ENCODE data around the gene NINJ2. TPM values are rescaled to one million over a fixed set of nuclear protein-coding genes. Genes with fewer than 3 reads are reported as not detected.

Gene NINJ2
- total and polyA plus RNA-seq, 2 donors, result 1.7 to 6.9 TPM

GRCh38 chr12:526089-526488, 137.2 kb downstream of the NINJ2 start:
- WGBS, result 80% methylated on average over 6 of the region's 6 CpGs
- DNase-seq (ENCODE audit: extremely low spot score), result no peak
- Histone ChIP-seq H3K36me3 (ENCODE audit: insufficient read depth) (no peaks in the 10 kb centered on the region), H3K4me1 (ENCODE audit: insufficient read depth) (no peaks in the 10 kb centered on the region), H3K27ac (ENCODE audit: low read depth) (no peak overlapping the region), H3K4me3 (ENCODE audit: low read depth, low read length) (no peak overlapping the region)

DNA sequence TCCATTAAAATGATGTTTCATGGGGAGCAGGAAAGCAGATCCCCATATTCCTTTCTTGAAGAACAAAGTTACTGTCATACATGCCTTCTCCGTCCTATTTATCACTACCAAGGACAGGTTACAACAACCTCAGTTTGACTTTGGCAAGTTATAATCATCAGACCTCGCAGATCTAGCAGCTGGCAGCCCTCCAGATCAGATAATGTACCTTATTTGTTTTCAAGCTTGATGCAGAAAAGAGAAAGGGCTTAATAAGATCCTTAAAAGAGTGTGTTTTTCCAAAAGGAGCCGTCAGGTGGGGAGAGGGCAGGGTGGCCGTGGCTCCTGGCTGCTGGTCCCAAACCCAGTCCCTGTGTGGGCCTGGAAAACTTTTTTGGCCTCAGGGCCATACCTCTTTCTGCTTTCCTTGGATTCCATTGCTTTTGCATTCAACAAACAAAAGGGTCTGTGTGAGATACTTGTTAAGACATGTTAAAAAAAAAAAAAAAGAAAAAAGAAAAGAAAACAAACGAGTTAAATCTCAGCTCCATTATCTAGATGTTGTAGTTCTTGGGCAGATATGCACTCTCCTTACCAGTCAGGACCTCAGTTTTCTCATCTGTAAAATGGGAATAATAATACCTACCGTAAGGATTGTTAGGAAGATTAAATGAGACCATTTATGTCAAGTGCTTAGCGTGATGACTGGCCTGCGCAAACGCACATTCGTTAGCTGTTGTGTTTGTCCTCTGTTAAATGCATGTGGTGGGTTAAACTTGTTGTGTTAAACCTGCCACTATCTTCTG, 138.9 kb downstream of the NINJ2 start:
- DNase-seq (ENCODE audit: extremely low spot score), result peak; percentile 74
- Histone ChIP-seq H3K36me3 (ENCODE audit: insufficient read depth) (no peaks in the 10 kb centered on the region), H3K4me3 (ENCODE audit: low read depth, low read length) (no peak overlapping the region), H3K4me1 (ENCODE audit: insufficient read depth) (no peaks in the 10 kb centered on the region), H3K27ac (ENCODE audit: low read depth) (no peak overlapping the region)
- WGBS, result 70% methylated on average over 10 of the region's 10 CpGs

DNA sequence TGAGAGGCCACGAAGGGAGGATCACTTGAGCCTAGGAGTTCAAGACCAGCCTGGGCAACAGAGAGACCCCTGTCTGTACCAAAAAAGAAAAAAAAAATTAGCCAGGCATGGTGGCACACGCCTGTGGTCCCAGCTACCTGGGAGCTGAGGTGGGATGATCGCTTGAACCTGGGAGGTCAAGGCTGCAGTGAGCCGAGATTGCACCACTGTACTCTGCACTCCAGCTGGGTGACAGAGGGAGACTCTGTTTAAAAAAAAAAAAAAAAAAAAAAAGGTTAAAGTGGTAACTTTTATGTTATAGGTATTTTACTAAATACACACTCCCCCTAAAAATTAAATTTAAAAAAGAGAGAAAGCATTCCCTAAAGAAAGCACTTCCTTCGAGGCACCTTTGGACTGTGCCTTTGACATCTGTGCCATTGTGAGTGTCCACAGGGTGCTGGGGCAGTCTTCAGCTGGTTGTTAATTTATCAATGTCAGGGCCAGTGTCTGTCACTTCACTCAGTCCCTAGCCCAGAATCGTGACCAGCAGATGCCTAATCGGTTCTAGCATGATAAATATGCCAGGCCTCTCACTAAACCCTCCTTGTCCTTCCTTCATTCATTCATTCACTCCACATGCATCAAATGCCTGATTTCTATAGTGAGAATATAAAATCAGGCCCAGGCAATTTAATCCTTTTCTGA, 140.4 kb downstream of the NINJ2 start:
- no peaks in the 10 kb centered on the region for H3K4me1 ChIP-seq (ENCODE audit: insufficient read depth)
- no peak for DNase-seq (ENCODE audit: extremely low spot score)
- WGBS, result 79% methylated on average over 7 of the region's 7 CpGs
- H3K27ac ChIP-seq (ENCODE audit: low read depth), result no peak overlapping the region
- no peaks in the 10 kb centered on the region for H3K36me3 ChIP-seq (ENCODE audit: insufficient read depth)
- no peak overlapping the region for H3K4me3 ChIP-seq (ENCODE audit: low read depth, low read length)

GRCh38 chr12:520119-520518, 143.1 kb downstream of the NINJ2 start:
- DNase-seq (ENCODE audit: extremely low spot score), result no peak
- H3K4me1 ChIP-seq (ENCODE audit: insufficient read depth), result no peaks in the 10 kb centered on the region
- no peak overlapping the region for H3K27ac ChIP-seq (ENCODE audit: low read depth)
- WGBS, result 71% methylated on average over 2 of the region's 2 CpGs
- H3K36me3 ChIP-seq (ENCODE audit: insufficient read depth), result no peaks in the 10 kb centered on the region
- H3K4me3 ChIP-seq (ENCODE audit: low read depth, low read length), result no peak overlapping the region

DNA sequence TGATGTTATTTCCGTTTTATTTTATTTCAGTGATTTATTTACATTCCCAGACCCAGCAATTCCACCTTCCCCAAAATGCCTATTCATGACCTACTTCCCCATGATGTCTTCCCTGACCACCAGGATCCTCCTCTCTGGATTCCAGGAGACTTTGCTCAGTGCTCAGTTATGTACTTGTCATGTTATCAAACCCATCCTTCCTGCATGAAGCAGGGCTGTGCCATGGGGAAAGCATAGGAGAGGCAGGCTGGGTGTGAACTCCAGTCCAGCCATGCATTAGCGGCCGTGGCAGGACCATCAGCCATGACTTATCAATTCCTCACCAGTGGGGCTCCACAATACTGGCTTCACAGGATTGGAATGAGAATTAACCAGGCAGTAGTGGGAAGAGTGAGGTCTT, 145.7 kb downstream of the NINJ2 start:
- Histone ChIP-seq H3K36me3 (ENCODE audit: insufficient read depth) (no peaks in the 10 kb centered on the region), H3K4me3 (ENCODE audit: low read depth, low read length) (no peak overlapping the region), H3K27ac (ENCODE audit: low read depth) (no peak overlapping the region), H3K4me1 (ENCODE audit: insufficient read depth) (no peaks in the 10 kb centered on the region)
- DNase-seq (ENCODE audit: extremely low spot score), result no peak
- 70% methylated on average over 3 of the region's 3 CpGs for WGBS

Small RNA genes lying within 50 kb of the gene (small RNA-seq; reads per million reads assigned to genes)
- not detected for gene RNU7-103P

Other genes starting within 250 kb of the NINJ2 start
- gene B4GALNT3, start 203.5 kb downstream of the NINJ2 start, total RNA-seq, result 1.4 TPM
- 1.3 TPM for gene B4GALNT3, start 203.5 kb downstream of the NINJ2 start, polyA plus RNA-seq
- gene WNK1, start 89.1 kb upstream of the NINJ2 start, total RNA-seq, result 155 TPM
- 71.0 TPM for gene WNK1, start 89.1 kb upstream of the NINJ2 start, polyA plus RNA-seq

Data from urinary bladder (tissue), 4 donors.